ENCODE data around the gene ITGAL. TPM values are rescaled to one million over a fixed set of nuclear protein-coding genes. Genes with fewer than 3 reads are reported as not detected.

The ITGAL gene
- total and polyA plus RNA-seq, 12 donors: 0.72 to 14.7 (median 4.3) TPM

GRCh38 chr16:30541502-30542329 lies 69.2 kb downstream of the ITGAL start:
- no peaks in the 10 kb centered on the region for H3K4me1 ChIP-seq (replicated peaks in 1 of 2)
- 62 to 75% (median 71%) methylated on average over 10 of the region's 10 CpGs for WGBS, 4 donors
- intact Hi-C loops (cut with DNase I): no loop called here
- H3K4me3 ChIP-seq: no peak overlapping the region
- H3K36me3 ChIP-seq (replicated peaks in 1 of 2): no peaks in the 10 kb centered on the region
- no peak for DNase-seq
- H3K27ac ChIP-seq: no peak overlapping the region
- H3K27me3 ChIP-seq: no peaks in the 10 kb centered on the region
- no peak for TF ChIP-seq POLR2A (IDR thresholded peaks at IDR 0.05)
- TF ChIP-seq CTCF (IDR thresholded peaks at IDR 0.05): no peak
- no peaks in the 10 kb centered on the region for H3K9me3 ChIP-seq (replicated peaks in 1 of 3)

GRCh38 chr16:30543067-30543466 lies 70.5 kb downstream of the ITGAL start:
- WGBS, 4 donors: 82 to 88% (median 85%) methylated on average over 5 of the region's 5 CpGs
- Histone ChIP-seq H3K4me3 (no peak overlapping the region), H3K27me3 (no peaks in the 10 kb centered on the region), H3K9me3 (replicated peaks in 1 of 3) (no peaks in the 10 kb centered on the region), H3K27ac (no peak overlapping the region), H3K36me3 (replicated peaks in 1 of 2) (no peaks in the 10 kb centered on the region), H3K4me1 (replicated peaks in 1 of 2) (no peaks in the 10 kb centered on the region)
- TF ChIP-seq POLR2A (IDR thresholded peaks at IDR 0.05): no peak
- TF ChIP-seq CTCF (IDR thresholded peaks at IDR 0.05): no peak
- intact Hi-C loops (cut with DNase I): no loop called here
- no peak for DNase-seq

- no peak overlapping the region for H3K4me3 ChIP-seq
- intact Hi-C loops (cut with DNase I): no loop called here
These were observed 73.6 kb downstream of the ITGAL start for GRCh38 chr16:30546115-30546514.

More at GRCh38 chr16:30546115-30546514, 73.6 kb downstream of the ITGAL start:
- H3K36me3 ChIP-seq (replicated peaks in 1 of 2): no peaks in the 10 kb centered on the region
- H3K27ac ChIP-seq: no peak overlapping the region
- whole genome bisulfite sequencing, 4 donors: 78 to 86% (median 85%) methylated on average over 8 of the region's 8 CpGs
- H3K9me3 ChIP-seq (replicated peaks in 1 of 3): no peaks in the 10 kb centered on the region
- no peak for DNase-seq
- no peaks in the 10 kb centered on the region for H3K27me3 ChIP-seq
- H3K4me1 ChIP-seq (replicated peaks in 1 of 2): peaks cover 10 to 12% of the 10 kb centered on the region in 2 donors
- TF ChIP-seq POLR2A (IDR thresholded peaks at IDR 0.05) (no peak), CTCF (IDR thresholded peaks at IDR 0.05) (no peak)

Data from adrenal gland (tissue), 12 donors.